NCI-H345 (cell line): Measurements from ENCODE around the gene DAPK1.

Experiments
- DNase-seq: peaks from one replicate; lab custom pipeline; 2025; lab: John Stamatoyannopoulos, UW

Gene DAPK1

DNA sequence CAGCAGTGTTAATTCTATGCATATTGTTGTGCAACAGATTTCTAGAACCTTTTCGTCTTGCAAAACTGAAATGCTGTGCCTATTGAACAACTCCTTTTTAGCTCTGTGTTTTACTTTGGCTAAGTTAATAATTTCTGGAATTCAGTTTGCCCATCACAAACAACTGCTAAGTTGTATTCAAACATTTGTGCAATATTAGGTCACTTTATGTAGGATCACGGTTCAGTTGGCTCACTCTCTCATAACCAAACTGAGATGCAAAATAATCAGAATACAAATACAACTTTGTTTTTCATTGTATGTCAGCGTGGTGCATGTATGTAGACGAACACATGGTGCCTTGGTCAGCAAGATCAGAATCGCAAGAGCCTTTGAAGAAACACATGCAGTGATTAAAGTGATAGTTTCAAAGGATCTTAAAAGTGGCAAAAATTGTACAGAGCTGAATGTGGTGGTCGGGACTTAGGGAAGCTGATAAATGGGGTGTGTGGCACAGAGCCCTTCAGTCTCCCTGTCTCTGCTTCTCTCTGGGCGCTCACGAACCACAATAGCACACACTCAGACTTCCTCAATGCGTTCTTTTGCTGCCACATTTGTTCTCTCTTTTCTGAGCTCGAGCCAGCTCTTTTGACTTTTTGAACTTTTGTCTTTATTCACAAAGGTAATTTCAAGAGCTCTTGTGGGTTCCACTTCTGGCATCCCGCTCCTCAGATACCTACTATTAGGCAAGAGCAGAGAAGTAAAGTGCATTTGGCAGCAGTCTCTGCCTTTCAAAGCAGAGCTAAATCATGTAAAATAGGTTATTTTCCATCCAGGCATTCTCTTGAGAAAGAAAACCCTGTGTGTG, 115.8 kb downstream of the DAPK1 start:
- DNase-seq, result no peak

DNA sequence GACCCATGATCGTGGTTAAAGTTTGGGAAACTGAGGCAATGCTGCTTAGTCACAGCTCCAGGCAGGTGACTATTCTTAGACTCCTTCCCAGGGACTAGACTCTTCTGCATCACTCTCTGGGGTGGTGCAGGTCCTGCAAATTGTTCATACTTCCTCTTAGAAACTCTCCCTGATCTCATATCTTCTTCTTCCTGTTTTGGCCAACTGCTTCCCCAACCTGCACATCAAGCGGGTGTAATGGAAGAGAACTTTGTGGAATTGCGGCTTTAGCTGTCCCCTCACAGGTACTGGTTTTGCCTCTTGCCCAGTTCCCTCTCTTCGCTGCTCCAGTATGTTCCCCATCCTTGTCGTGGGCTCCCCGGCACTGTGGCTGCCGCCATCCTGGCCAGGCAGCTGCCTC, 116.7 kb downstream of the DAPK1 start:
- no peak for DNase-seq

GRCh38 chr9:87615136-87615535, 117.5 kb downstream of the DAPK1 start:
- DNase-seq, result no peak

GRCh38 chr9:87615547-87616148, 118.0 kb downstream of the DAPK1 start:
- no peak for DNase-seq

DNA sequence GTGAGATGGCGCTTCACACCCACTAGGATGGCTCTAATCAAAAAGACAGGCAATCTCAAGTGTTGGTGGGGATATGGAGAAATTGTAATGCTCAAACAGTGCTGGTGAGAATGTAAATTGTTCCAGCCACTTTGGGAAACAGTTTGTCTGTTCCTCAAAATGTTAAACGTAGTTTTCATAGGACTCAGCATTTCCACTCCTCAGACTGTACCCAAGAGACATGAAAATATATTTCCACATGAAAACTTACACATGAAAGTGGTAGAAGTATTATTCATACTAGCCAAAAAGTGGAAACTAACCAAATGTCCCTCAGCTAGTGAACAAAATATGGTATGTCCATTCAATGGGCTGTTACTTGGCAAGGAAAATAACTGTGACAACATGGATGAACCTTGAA, 120.6 kb downstream of the DAPK1 start:
- DNase-seq, result no peak

- no peak for DNase-seq
Observed at GRCh38 chr9:87618931-87619330, 121.3 kb downstream of the DAPK1 start.

DNA sequence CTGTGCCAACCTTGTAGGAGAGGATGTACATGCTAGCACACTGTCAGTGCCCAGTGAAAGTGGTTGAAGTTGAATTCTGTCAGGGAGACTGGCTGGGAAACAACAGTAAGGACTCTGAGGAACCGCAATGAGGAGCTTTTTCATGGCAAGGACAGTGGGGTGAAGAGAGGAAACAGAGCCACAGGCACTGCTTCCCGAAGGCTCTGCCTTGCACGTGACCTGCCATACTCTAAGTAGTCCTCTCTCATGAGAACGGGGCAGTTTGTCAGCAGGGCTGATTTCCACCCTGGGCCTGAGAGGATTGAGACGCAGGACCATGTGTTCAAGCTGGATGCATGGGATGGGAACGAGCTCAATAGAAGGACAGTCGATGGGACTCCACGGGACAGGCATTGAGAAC, 121.7 kb downstream of the DAPK1 start:
- no peak for DNase-seq

DNA sequence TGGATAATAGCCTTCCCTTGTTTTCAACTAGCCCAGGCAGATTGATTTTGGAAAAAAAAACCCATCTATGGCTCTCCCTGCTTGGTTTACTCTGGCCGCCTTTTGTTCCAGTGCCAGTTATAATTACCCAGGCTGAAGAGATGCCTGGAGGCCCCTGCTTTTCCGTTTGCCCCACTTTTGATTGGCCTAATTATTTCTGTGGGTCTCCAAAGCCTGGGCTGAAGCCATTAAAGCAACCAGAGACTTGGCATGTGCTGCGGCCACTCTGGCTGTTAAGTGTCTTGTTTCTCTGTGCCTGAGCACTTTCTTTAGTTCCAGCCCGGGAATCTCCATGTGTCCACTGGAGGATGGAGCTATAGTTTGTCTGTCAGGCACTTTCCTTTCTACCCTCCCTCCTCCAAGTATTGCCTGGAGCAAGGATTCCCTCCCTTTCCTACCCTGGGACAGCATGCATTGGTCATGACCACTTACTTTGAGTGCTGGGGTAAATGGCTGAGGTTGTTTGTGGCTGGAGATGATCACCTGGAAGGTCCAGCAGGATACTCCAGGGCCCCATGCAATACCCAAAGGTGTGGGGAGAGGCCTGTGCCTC, 123.2 kb downstream of the DAPK1 start:
- no peak for DNase-seq

DNA sequence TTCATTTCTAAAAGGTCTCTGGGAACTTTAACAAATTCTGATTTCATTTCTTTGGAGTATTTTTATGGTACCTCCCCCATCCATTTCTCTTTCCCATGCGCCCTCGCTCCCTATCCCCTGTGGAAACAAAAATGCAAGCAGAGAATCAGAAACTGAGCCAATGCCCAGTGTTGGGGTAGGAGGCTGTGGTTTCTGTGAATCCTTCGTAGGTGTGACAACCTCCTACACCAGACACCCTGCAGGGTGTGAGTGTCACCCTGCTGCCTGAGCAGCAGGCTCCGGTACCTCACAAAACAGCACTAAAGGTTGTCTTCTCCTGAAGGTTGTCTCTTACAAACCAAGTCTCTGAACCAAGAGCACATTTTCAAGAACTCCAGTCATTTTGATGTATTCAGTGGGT, 124.4 kb downstream of the DAPK1 start:
- no peak for DNase-seq

DNA sequence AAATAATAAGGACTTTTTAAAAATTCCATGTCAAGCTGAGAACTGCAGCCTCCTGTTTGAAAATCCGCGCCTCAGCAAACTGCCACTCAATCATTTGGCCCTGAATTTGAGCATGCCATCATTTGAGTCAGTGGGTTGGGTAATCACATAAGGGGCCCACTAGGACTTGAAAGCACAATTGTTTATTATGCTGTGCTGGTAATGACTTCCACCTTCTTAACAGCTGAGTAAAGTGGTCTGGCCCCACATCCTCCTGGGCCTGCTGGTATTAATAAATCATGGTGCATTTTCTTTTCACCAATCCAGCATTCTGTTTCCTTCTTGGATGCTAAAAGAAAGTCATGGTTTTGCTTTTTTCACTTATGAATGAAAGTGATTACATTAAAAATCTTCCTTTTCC, 125.3 kb downstream of the DAPK1 start:
- no peak for DNase-seq

- DNase-seq, result no peak
Observed at GRCh38 chr9:87628346-87628745, 130.7 kb downstream of the DAPK1 start.

DNA sequence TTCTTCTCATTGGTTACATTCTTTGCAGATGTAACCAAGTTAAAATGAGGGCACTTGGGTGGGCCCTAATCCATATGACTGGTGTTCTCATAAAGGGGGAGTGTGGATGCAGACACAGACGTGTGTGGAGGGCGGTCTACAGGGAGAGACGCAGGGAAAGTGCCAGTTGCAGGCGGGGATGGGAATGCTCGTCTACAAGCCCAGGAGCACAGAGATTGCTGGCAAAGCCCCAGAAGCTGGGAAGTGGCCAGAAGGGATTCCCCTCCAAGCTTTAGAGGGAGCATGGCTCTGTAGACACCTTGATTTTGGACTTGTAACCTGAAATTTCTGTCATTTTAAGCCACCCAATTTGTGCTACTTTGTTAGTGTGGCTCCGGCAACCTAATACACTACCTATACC, 131.4 kb downstream of the DAPK1 start:
- DNase-seq, result no peak

DNA sequence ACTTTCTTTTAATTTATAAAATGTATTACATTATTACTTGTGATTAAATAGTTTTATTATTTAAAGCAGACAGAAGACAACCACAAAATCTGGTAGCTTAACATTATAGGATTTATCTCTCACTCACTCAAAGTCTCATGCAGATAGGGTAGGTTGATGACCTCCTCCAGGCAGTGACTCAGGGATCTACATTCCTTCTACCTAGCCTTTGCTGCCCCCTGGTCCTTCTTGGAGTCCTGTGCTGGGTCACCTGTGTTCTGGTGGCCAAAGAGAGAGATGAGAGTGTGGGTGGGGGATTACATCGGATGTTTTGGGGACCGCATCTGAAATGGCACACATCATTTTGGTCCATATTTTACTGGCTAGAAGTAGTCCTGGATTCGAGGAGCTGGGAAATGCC, 132.6 kb downstream of the DAPK1 start:
- DNase-seq, result no peak

- no peak for DNase-seq
Observed at GRCh38 chr9:87630846-87631245, 133.2 kb downstream of the DAPK1 start.

- DNase-seq, result no peak
Observed at GRCh38 chr9:87635656-87636501, 138.2 kb downstream of the DAPK1 start.

DNA sequence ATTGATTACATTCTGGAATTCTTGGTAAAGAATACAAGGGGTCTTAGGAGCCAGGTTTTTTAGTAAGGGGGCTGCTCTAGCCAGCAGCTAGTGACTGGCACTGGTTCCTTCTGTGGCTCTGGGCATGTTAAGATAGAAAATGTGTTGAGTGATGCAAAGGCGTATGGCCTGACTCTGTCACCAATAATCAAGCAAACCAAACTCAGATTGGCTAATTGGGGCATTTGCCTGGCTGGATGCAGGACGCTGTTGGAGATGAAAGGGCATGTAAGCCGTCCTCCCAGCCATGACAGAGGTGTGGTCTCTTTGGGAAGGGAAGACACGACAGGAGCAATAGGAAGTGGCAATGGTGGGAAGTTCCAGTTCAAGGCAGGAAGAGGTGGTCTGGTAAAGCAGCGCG, 140.6 kb downstream of the DAPK1 start:
- no peak for DNase-seq

DNA sequence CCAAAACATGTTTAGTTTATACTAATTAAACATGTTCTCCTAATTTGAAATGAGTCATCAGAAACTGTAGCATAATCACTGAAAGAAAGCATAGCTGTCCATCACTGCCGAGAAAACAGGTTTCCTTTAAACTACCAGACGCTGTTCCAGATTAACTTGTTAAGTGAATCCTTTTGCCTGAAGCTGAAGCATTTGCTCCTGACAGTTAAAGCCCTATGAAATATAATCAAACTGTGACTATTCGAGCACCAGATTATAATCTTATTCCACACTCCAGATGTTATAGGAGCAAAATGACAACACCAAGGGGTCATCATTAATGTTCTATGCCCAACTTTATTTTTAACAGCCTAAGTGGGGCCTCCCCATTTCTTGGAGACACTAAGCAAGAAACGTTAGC, 142.3 kb downstream of the DAPK1 start:
- no peak for DNase-seq

- DNase-seq, result peak; percentile 24
Observed at GRCh38 chr9:87640385-87640795, 142.7 kb downstream of the DAPK1 start.

- DNase-seq, result no peak
Observed at GRCh38 chr9:87641067-87641466, 143.4 kb downstream of the DAPK1 start.

DNA sequence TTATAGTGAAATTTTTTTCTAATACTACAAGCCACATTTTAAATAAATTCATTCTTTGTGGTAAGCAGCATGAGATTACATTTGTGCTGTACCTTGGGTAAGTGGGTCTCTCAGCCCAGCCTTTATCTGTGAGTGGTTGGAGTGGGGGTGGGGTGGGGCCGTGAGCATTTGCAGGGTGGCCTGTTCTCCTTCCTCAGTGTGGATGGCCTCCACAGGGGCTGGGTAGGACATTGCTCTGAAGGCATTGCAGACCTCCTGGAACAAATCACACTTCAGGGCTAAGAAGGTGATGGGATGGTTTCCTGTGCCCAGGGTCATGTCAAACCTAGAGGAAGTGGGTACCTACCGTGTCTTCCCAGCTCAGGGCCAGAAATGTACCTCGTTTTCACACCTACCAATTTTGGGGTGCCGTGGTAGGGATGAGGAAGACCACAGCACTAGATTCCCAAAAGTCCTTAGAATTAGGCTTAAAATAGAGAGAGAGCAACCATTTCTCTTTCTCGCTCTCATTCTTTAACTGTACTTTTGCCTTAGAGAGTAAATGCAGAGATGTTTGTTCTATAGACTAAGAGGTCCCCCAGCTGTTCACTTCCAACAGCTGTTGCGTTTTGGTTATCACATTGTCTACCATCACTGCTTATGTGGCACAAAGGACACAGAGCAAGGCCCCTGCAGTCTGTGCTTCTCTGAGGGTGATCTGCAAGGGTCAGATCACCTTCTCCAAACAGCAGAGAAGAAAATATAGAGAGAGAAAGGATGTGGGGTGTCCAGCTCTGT, 144.9 kb downstream of the DAPK1 start:
- DNase-seq, result no peak

- DNase-seq, result no peak
Observed at GRCh38 chr9:87643107-87643650, 145.5 kb downstream of the DAPK1 start.
